Right ventricle myocardium superior (tissue), 1 donor: ENCODE measurements around the gene DIS3L2. TPM values are rescaled to one million over a fixed set of nuclear protein-coding genes. Genes with fewer than 3 reads are reported as not detected.

Experiments used
- ATAC-seq: fragments of 200-7000 bp; cut with Tn5 transposase; one replicate; pipeline ENCODE4 v1.9.1; 2020; ENCODE audit warnings: mild to moderate bottlenecking; ENCODE audit not compliant: poor library complexity
- DNase-seq: peaks from one replicate; pipeline ENCODE4 v3.0.0-alpha.2; 2020
- intact Hi-C: fragments of 100-400 bp; cut with DNase I; formaldehyde crosslinking; loops from one replicate; pipeline ENCODE4 v1.11.2; 2022
- total RNA-seq: library from RNA; stranded (reverse); fragmentation: NEBNext Ultra II Directional; extraction: Animal tissue kit (Norgen Biotek cat#: 25700); gene quantifications from one replicate; pipeline ENCODE4 v1.2.1, GENCODE V29; 2021
- donor health status: DM: no; HTN: yes; CAD: no; lungs with severe emphysema.

DIS3L2 gene
- total RNA-seq, 1 donor from 2014 or later = 17.6 TPM

DNA sequence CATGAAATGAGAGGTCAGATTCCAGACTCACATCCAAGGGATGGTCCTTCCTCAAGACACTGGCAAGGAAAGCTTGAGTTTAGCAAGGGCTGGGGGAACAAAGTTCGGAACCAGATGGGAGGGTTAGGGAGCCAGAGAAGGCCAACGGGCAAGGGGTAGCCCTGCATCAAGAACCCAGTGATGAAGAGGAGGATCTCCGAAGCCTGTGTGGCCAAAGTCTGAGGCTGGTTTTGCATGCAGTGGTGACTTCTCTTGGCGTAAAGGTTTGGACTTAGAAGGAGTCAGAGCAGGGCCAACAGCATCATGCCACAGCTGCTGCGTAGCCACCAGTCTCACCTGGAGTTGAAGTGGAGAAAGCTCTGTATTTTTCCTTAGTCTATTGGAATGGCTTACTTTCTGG lies 293.5 kb downstream of the DIS3L2 start:
- intact Hi-C loops = no loop called here
- DNase-seq (no peak), ATAC-seq (no peak)

- DNase-seq = no peak
- intact Hi-C loops = no loop called here
Observed at GRCh38 chr2:232260075-232260474, 298.6 kb downstream of the DIS3L2 start.

GRCh38 chr2:232261776-232262175 lies 300.3 kb downstream of the DIS3L2 start:
- no peak for ATAC-seq
- intact Hi-C loops = no loop called here

More at GRCh38 chr2:232260075-232260474, 298.6 kb downstream of the DIS3L2 start:
- peak; percentile 29 for ATAC-seq

GRCh38 chr2:232263295-232263694 lies 301.8 kb downstream of the DIS3L2 start:
- intact Hi-C loops = no loop called here
- no peak for DNase-seq
- ATAC-seq = no peak

More at GRCh38 chr2:232261776-232262175, 300.3 kb downstream of the DIS3L2 start:
- no peak for DNase-seq

DNA sequence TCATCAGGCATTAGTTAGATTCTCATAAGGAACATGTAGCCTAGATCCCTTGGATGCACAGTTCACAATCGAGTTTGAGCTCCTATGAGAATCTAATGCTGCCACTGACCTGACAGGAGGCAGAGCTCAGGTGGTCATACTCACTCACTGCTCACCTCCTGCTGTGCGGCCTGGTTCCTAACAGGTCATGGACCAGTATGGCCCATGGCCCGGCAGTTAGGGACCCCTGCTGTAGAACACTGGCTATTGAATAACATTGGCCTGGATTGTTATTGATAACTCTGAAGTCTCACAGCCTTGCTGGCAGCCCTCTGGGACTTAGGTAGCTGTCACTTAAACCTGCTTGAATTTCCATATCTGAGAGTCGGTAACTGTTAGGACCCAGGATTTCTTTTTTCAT lies 302.6 kb downstream of the DIS3L2 start:
- intact Hi-C loops = no loop called here
- DNase-seq = no peak
- ATAC-seq = no peak

DNA sequence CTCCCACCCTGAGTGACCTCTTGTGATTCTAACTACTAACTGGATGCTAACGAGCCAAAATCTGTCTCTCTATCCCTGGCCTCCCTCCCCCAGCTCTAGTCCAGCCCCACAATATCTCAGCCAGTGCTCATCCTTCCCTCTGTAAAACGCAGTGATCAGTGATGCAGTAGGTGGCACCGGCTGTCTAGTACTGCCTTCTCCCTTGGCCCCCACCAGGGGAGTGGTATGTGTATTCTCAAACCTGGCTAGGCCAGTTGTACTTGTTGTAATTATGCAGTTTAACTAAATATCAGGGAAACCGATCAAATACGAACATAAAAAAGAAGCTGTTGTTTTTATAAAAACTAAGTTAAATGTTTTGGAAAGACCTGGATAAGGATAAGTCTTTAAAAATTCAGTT lies 303.8 kb downstream of the DIS3L2 start:
- DNase-seq = no peak
- intact Hi-C loops = no loop called here
- no peak for ATAC-seq

DNA sequence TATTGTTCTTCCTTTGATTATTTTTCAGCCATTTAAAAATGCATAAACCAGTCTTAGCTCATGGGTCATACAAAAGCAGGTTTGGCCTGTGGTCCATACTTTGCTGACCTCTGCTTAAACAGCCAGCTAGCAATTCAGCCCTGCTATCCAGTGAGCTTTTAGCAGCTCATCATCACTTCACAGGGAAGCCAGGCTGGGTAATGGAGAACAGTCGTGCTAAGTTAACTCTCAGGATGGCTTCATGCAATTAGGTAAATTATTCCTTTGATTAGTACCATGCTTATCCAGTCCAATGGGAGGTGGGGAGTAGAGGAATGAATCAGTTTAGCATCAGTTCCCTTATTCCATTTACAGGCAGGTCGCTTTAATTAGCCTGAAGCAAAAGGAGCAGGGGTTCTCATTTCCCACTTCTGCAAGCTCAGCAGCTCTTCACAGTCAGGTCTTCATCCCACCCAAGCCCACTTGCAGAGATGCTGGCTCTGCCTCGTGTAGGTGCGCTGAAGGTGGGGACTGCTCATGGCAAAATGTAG lies 307.2 kb downstream of the DIS3L2 start:
- DNase-seq = no peak
- intact Hi-C loops = no loop called here
- no peak for ATAC-seq

- intact Hi-C loops = no loop called here
- ATAC-seq = no peak
- no peak for DNase-seq
Observed at GRCh38 chr2:232269867-232270266, 308.4 kb downstream of the DIS3L2 start.

- intact Hi-C loops = no loop called here
- ATAC-seq = peak; percentile 34
Observed at GRCh38 chr2:232273903-232274643, 312.6 kb downstream of the DIS3L2 start.

DNA sequence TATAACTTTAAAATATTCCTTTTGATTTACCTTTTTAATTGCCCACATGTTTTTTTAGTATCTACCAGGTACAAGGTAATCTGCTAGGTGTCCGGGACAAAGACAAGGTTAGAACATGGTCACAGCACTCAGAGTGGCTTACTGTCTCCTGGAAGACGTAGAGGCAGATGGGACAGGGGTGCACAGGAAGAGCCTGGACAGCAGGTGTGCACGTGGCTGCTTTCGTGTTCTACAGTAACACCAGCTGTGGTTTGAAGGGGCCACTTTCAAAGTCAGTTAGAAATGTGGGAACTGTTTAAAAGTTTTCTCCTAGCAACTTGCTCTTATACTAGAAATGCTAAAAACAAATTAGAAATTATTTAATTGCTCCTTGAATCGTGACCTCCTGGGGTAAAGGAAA lies 314.2 kb downstream of the DIS3L2 start:
- DNase-seq (no peak), ATAC-seq (no peak)
- intact Hi-C loops = no loop called here

More at GRCh38 chr2:232273903-232274643, 312.6 kb downstream of the DIS3L2 start:
- no peak for DNase-seq

GRCh38 chr2:232276084-232276732 lies 314.7 kb downstream of the DIS3L2 start:
- intact Hi-C loops = no loop called here
- no peak for ATAC-seq
- DNase-seq = no peak

DNA sequence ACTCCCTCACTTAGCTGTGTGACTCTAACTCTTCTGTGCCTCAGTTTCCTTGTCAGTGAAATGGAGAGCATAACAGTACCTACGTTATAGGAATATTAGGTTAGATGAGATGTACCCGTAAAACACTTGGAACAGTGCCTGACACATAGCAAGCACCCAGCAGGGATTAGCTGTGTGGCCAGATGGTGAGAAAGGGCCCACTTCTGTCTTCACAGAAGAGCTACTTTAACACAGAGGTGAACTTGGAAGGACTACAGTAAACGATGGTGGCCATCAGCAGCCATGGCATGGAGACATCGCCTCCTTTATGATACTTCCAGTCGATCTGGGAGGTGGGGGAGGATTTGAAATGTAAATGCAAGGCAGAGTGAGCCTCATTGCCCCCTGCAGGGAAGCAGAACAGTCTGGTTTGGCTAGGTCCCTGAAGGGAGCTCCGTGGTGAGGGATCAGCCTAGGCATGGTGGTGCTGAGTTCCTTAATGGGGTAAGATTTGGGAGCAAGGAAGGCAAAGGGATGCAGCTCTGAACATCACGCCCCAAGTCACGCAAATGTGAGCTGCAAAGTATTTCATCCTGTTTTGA lies 315.3 kb downstream of the DIS3L2 start:
- no peak for DNase-seq
- intact Hi-C loops = no loop called here
- ATAC-seq = no peak

DNA sequence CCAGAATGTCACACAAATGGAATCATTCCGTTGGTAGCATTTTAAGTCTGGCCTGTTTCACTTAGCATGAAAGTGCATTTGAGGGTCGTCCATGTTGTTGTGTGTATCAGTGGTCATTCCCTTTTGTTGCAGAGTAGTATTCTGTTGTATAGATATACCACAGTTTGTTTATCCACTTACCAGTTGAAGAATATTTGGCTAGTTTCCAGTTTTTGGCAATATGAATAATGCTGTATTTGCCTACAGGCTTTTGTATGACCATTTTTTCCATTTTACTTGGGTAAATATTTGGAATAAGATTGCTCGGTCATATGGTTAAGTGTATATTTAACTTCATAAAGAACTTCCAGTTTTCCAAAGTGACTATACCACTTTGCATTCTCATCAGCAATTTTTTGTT lies 317.0 kb downstream of the DIS3L2 start:
- no peak for DNase-seq
- ATAC-seq = no peak
- intact Hi-C loops = no loop called here

- ATAC-seq = no peak
- no peak for DNase-seq
- intact Hi-C loops = no loop called here
Observed at GRCh38 chr2:232280341-232280740, 318.8 kb downstream of the DIS3L2 start.

DNA sequence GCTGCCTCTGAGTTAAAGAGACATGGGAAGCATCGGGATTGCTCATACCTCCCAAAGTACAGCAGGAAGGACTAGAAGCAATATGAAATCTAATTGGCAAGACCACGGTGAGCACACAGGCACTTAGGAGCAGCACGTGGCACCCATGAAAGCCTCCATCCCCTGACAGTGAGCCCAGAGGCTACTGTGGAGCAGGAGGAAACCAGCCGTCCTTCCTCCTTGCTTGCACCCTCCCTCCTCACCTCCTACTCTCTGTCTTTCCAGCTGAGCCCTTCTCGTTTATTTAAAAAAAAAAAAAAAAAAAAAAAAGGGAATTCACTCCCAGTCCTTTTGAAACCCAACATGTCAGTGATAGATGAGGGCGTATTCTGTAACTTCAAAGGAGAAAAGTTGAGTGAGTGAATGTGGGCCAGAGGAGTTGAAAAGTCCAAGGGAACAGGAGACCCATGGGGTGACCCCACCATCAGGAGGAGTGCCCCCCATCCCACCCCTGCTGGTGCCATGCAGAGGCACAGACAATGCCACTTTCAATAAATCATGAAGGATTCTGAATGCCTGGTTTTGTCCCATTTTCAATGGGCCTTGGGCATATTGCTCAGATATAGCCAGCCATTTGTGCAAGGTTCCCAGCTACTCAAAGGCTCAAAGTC lies 320.5 kb downstream of the DIS3L2 start:
- no peak for DNase-seq
- no peak for ATAC-seq
- intact Hi-C loops = no loop called here

GRCh38 chr2:232282508-232283055 lies 321.1 kb downstream of the DIS3L2 start:
- intact Hi-C loops = no loop called here
- no peak for ATAC-seq

GRCh38 chr2:232286001-232286868 lies 324.7 kb downstream of the DIS3L2 start:
- no peak for DNase-seq
- no peak for ATAC-seq
- intact Hi-C loops = no loop called here

More at GRCh38 chr2:232282508-232283055, 321.1 kb downstream of the DIS3L2 start:
- no peak for DNase-seq

DNA sequence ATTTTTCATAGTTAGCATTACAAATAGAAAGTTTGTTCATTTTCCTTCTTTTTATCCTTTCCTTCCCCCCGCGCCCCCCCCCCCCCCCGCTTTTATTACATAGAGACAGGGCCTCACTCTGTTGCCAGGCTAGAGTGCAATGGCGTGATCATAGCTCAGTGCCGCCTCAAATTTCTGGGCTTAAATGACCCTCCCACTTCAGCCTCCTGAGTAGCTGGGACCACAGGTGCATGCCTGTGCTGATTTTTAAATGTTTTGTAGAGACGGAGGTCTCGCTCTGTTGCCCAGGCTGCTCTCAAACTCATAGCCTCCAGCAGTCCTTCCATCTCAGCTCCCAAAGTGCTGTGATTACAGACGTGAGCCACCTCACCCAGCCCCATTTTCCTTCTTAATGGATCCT lies 325.8 kb downstream of the DIS3L2 start:
- ATAC-seq = no peak
- no peak for DNase-seq
- intact Hi-C loops = no loop called here
